GM21515 (cell line): ENCODE measurements around the gene USP24.

Experiments used
- ATAC-seq: cut with Tn5 transposase; IDR thresholded peaks from one replicate; pipeline ENCODE4 v1.9.1; 2021; ENCODE audit not compliant: unreplicated experiment

The USP24 gene

GRCh38 chr1:55057270-55057955, 157.8 kb downstream of the USP24 start:
- ATAC-seq: no peak

GRCh38 chr1:55056632-55056992, 158.6 kb downstream of the USP24 start:
- no peak for ATAC-seq

DNA sequence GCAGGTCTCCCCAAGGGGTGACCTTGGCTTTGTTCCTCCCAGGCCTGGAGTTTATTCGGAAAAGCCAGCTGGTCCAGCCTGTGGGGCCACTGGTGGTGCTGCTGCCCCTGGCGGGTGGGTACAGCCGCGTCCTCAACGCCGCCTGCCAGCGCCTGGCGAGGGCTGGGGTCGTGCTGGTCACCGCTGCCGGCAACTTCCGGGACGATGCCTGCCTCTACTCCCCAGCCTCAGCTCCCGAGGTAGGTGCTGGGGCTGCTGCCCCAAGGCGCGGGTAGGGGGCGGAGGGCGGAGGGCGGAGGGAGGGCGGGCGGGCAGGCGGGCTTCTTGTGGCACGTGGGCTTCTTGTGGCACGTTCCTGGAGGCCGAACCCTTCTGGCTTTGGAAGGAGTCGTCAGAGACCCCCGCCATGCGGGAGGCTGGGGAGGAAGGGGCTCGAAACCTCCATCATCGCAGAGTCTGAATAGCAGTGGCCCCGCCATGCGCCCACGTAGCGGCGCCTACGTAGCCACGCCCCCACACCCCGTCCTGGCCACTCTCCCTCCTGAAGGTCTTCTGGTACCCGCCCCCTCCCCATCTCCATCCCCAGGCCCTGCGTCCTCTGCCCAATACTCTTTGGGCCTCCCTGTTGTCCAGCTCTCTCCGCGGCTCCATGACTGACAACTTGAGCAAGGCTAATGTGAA, 159.1 kb downstream of the USP24 start:
- ATAC-seq: no peak

DNA sequence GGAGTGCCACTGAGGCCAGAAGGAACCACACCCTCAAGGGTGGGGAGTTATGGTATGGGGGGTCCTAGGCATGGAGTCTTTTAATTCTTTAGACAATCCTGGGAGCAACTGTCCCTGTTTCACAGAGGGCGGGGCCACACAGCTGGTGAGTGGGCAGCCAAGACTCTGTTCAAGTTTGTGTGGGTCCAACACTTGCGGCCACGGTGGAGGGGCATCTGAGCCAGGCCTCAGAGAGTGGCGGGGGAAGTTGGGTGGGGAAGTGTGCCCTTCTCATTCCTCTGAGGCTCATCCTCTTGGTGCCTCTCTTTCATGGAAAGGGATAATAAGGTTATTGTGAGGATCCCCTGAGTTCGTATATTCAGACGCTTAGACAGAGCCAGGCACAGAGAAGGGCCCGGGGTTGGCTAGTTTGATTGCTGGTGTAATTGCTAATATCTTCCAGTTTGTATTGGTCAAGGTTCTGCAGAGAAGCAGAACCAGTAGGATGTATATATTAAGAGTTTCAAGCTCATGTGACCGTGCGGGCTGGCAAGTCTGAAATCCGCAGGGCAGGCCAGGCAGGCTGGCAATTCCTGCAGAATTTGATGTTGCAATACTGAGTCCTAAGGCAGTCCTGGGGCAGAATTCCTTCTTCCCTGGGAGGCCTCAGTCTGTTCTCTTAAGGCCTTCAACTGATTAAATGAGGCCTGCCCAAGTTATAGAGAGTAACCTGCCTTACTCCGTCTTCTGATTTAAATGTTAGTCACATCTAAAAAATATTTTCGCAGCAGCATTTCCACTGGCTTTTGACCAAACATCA, 159.9 kb downstream of the USP24 start:
- no peak for ATAC-seq

GRCh38 chr1:55054396-55054795, 160.8 kb downstream of the USP24 start:
- ATAC-seq: no peak

- no peak for ATAC-seq
Measured at GRCh38 chr1:55053265-55053954, 161.8 kb downstream of the USP24 start.

GRCh38 chr1:55052221-55053142, 162.7 kb downstream of the USP24 start:
- ATAC-seq: no peak

- no peak for ATAC-seq
Measured at GRCh38 chr1:55051621-55052020, 163.5 kb downstream of the USP24 start.

DNA sequence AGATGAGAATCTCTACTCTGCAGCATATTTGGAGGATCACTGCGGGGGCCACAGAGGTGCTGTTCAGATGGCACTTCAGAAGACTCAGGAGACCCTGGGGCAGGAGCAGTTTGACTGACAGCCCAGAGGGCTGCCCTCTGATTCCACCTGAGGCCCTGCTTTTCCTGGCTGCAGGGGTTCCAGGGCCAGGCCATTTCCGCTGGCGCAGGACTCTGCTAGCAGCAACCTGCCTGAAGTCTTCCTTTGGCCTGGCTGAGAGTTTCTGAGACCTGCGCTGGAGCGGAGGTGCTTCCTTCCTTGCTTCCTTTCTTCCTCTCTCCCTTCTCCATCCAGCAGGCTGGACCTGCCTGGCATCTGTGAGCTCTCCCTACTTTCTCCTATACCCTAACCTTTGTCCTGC, 164.0 kb downstream of the USP24 start:
- no peak for ATAC-seq

DNA sequence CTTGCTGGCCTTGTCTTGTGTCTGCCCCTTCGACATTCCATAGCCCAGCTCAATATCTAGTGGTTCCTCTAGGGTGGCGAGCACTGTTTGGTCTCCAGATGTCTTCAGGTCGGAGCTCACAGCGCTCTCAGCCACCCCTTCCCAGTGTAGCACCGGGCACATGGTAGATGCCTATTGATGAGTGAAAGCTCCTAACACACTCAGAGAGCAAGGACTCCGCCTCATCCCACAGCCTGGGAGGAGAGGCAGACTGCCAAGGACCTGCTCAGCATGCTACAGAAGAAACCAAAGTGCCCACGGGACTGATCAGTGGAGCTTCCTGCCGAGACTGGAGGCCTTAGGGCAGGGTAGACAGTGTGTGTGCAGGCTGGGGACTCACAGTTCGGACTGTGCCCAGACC, 164.9 kb downstream of the USP24 start:
- ATAC-seq: no peak

DNA sequence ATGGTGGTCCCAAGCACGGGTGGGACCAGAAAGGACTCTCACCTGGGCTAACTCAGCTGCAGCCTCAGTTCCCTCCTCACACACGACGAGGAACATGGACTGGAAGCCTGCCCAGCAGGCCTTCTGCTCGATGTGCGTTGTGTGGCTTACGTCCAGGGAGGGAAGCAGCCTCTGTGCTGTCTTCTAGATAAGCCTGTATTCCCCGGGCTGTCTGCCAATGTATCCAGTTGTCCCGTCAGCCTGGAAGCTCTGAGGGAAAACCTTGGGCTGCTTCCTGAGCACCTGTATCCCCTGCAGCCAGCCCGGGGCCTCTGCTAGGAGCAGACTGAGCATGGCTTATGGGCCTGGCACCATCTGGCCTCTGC, 165.3 kb downstream of the USP24 start:
- ATAC-seq: no peak

DNA sequence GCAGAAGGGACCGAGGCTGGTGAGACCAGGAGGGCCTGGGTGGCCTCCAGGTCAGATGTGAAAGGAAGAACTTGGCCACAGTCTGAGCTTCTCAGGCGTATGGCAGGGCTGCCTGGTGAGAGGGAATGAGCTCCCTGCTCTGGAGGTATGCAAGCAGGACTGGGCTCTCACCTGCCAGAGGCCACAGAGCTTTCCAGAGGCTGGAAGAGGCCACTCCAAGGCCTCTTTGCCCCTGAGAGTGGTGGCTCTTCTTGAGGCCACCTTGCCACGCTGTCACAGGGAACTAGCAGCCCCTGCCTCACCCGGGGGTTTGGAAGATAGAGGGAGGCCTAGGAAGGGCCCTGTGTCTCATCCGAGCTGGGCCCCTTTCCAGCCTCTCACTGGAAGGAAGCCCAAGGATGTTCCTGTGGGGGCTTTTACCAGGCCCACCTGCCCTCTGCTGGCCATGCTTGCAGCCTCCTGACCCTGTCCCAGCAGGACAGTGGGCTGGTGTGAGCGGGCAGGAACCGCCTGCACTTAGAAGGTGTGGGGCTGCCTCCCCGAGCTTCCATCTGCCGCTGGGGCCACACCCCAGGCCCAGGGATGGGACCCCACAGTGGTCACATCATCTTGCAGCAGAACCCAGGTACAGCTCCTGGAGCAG, 165.8 kb downstream of the USP24 start:
- no peak for ATAC-seq

GRCh38 chr1:55048453-55049270, 166.5 kb downstream of the USP24 start:
- ATAC-seq: no peak

- ATAC-seq: no peak
Measured at GRCh38 chr1:55047611-55048010, 167.6 kb downstream of the USP24 start.

- no peak for ATAC-seq
Measured at GRCh38 chr1:55046871-55047270, 168.3 kb downstream of the USP24 start.

DNA sequence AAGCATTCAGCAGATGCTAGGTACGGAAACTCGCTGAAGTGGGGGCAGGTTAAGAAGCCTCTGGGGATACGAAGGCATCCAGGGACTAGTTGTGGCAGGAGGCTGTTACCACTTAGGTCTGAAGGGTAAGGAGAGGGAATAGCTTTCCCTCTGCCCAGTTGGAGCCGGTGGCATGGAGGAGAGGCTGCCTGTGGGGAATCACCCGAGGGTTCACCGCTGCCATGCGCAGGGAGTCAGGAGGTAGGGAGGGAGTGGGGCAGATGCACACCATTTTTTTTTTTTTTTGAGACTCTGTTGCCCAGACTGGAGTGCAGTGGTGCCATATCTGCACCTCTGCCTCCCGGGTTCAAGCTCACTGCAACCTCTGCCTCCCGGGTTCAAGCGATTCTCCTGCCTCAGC, 169.7 kb downstream of the USP24 start:
- no peak for ATAC-seq

DNA sequence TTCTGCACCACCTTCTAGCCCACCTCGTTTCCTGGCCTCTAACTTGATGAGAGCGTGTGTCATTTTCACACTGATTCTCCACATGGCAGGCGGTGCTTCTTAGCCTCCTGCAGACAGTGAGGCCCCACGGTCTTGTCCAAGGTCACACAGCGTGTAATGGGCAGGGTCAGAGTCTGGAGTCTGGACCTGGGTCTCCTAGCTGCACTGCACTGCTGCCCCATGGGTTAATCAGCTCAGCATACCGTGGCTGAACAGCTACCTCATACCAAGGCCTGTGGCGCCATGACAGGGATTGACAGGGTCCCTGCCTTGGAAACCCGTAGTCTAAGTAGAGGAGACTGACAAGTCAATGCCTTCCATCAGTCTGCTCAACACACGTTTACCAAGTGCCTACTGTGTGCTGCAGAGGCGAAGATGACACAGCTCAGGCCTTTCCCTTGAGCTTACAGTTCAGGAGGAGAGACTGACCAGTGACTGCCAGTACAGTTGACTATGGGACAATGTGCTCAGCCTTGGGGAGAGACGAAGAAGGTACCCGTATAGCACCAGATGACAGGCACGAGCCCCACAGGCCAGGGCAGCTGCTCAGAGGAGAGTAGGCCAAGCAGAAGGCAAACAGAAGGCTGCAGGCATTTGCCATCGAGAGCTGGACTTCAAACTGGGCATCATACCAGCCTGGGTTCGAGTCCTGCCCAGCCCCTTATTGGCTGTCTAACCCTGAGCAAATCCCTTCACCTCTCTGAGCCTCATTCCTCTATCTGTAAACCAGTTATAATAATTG, 170.4 kb downstream of the USP24 start:
- no peak for ATAC-seq

DNA sequence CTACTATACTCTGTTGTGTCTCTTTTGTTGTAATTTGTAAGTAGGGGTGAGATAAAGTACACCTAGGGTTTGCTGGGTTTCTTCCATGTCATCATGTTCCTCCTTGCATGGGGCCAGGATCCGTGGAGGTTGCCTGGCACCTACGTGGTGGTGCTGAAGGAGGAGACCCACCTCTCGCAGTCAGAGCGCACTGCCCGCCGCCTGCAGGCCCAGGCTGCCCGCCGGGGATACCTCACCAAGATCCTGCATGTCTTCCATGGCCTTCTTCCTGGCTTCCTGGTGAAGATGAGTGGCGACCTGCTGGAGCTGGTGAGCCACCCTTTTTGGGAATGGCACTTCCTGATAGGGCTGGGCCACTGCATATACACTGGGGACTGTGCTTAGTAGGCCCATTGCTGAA, 171.4 kb downstream of the USP24 start:
- no peak for ATAC-seq
